Vagina (tissue), 2 donors: Measurements from ENCODE around the gene BDKRB1. TPM values are rescaled to one million over a fixed set of nuclear protein-coding genes. Genes with fewer than 3 reads are reported as not detected.

Experiments used
- DNase-seq, 2 donors: peaks; one replicate each; pipeline ENCODE4 v3.0.0-alpha.2; 2017; ENCODE audit errors: extremely low spot score in 2 of 2
- H3K27ac ChIP-seq: fragments of 200-600 bp; sonication (generic); one replicate; pipeline ENCODE4 v1.5.1; 2019
- H3K27me3 ChIP-seq: fragments of 200-600 bp; sonication (generic); one replicate; pipeline ENCODE4 v1.5.1; 2019
- H3K36me3 ChIP-seq, 2 donors: fragments of 200-600 bp; sonication (generic); one replicate each; pipeline ENCODE4 v1.5.1; 2017 to 2019
- H3K4me1 ChIP-seq: fragments of 200-600 bp; sonication (generic); one replicate; pipeline ENCODE4 v1.5.1; 2019
- H3K4me3 ChIP-seq, 2 donors: fragments of 200-600 bp; sonication (generic); 1 replicate in 1 of 2; 2 replicates in 1 of 2; pipeline ENCODE4 v1.5.1; 2016 to 2019
- H3K9me3 ChIP-seq: fragments of 200-600 bp; sonication (generic); one replicate; pipeline ENCODE4 v1.5.1; 2019
- POLR2A ChIP-seq, 2 donors: fragments of 450-650 bp; IDR thresholded peaks; one replicate each; pipeline ENCODE4 v1.6.1; 2017; ENCODE audit warnings: antibody characterized with exemption in 2 of 2, mild to moderate bottlenecking in 2 of 2, moderate library complexity in 2 of 2
- POLR2AphosphoS5 ChIP-seq, 2 donors: sonication (generic); formaldehyde crosslinking; IDR thresholded peaks; one replicate each; pipeline ENCODE4 v1.9.0; 2017; ENCODE audit warnings: antibody characterized with exemption in 2 of 2, mild to moderate bottlenecking in 2 of 2, low read depth in 1 of 2; ENCODE audit not compliant: insufficient read depth in 1 of 2
- intact Hi-C: fragments of 100-400 bp; cut with DNase I; formaldehyde crosslinking; loops from one replicate; pipeline ENCODE4 v1.15.1; 2023
- total RNA-seq: library from RNA; depleted of rRNA; stranded (reverse); fragments of >200 nt; gene quantifications from one replicate; pipeline ENCODE4 v1.2.3, GENCODE V29; 2016
- TF ChIP-seq, protein P1 (sequence below), 3 experiments: fragments of 450-650 bp in 2 of 3; fragments of 200-600 bp in 1 of 3; sonication (generic) in 1 of 3; IDR thresholded peaks; one replicate each; pipeline ENCODE4 v1.5.1; 2017 to 2019; ENCODE audit warnings: antibody characterized with exemption in 3 of 3, mild to moderate bottlenecking in 2 of 3, moderate library complexity in 2 of 3

The BDKRB1 gene
- total RNA-seq, 1 donor from 2014 or later: 2.5 TPM

DNA sequence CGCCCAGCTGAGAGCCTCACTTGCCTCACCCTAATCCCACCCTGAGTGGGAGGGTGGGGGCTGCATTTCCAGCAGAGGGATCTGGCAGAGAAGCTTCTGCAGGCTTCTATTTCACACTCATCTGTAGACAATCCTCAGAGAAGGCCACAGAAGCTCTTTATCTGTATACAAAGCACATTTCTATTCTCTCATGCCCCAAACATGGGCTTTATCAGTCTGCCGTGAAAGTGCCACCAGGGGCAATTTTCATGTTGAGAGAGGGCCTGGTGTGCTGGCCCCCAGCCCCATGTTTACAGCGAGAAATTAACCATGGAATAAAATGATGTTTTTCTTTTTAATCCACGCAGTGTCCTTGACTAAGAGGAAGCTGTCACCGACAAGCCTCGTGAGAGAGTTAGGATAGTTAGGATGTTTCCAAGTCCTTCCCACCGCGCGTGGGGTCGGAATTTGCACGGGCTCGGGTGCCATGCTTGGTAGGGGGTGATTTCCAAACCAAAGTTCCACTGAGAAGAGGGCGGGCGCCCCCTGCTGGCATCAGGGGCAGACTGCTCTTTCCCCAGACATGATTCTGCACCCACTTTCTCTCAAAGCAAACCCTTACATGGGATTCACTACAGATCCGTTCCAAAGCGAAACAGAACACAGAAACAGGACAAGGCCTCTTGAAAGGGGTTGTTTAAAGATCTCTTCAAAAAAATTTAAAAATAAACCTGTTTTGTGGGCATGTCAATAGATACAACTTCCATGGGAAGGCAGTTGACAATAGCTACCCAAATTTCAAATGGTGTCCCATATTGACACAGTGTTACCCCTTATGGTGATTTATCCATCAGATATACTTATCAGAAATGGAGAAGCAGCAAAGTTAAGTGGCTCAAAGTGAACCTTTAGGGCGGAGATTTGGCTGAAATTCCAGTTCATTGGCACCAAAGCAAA is 19.4 kb downstream of the BDKRB1 start:
- Histone ChIP-seq H3K4me1 (peaks cover 42% of the 10 kb centered on the region), H3K27ac (peak overlapping the region; percentile 68), H3K36me3 (no peaks in the 10 kb centered on the region), H3K9me3 (peaks cover 7% of the 10 kb centered on the region), H3K27me3 (no peaks in the 10 kb centered on the region), H3K4me3 (no peak overlapping the region)
- TF ChIP-seq, protein P1, sequence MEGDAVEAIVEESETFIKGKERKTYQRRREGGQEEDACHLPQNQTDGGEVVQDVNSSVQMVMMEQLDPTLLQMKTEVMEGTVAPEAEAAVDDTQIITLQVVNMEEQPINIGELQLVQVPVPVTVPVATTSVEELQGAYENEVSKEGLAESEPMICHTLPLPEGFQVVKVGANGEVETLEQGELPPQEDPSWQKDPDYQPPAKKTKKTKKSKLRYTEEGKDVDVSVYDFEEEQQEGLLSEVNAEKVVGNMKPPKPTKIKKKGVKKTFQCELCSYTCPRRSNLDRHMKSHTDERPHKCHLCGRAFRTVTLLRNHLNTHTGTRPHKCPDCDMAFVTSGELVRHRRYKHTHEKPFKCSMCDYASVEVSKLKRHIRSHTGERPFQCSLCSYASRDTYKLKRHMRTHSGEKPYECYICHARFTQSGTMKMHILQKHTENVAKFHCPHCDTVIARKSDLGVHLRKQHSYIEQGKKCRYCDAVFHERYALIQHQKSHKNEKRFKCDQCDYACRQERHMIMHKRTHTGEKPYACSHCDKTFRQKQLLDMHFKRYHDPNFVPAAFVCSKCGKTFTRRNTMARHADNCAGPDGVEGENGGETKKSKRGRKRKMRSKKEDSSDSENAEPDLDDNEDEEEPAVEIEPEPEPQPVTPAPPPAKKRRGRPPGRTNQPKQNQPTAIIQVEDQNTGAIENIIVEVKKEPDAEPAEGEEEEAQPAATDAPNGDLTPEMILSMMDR (IDR thresholded peaks at IDR 0.05): peak; percentile 88 to 98 (median 92)
- TF ChIP-seq POLR2AphosphoS5 (IDR thresholded peaks at IDR 0.05; ENCODE audit: insufficient read depth in 1 of 2, low read depth in 1 of 2) (peak; percentile 31 to 48), POLR2A (IDR thresholded peaks at IDR 0.05) (no peak)
- intact Hi-C loops: loop anchor here (2.0 to 10.0 kb wide), 2 partner anchors 175 to 271 kb away; no protein-coding TSS in a partner anchor
- peak in 1 of 2 donors; percentile 87 for DNase-seq

DNA sequence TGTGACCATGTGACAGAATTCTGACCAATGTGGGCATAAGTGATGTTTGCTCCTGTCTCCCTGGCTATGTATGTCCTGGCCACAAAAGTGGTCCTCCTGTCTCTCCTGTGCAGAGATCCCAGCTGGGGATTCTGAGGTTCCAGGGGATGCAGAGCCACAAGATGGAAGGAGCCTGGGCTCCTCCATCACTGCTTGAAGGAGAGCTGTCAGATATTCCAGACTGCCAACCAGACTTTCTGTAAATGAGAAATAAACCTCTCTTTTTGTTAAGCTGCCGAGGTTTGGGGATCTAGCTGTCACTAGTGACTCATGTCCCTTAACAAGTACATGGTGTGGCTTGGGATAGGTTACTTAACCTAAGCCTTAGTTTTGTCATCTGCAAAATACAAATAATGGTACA is 21.9 kb downstream of the BDKRB1 start:
- no peak for DNase-seq
- Histone ChIP-seq H3K9me3 (peaks cover 7% of the 10 kb centered on the region), H3K27ac (no peak overlapping the region), H3K4me3 (no peak overlapping the region), H3K27me3 (no peaks in the 10 kb centered on the region), H3K4me1 (peaks cover 34% of the 10 kb centered on the region), H3K36me3 (no peaks in the 10 kb centered on the region)
- intact Hi-C loops: loop anchor here (10.0 kb wide), 1 partner anchor 273 kb away; no protein-coding TSS in a partner anchor
- TF ChIP-seq POLR2AphosphoS5 (IDR thresholded peaks at IDR 0.05; ENCODE audit: insufficient read depth in 1 of 2, low read depth in 1 of 2) (no peak), POLR2A (IDR thresholded peaks at IDR 0.05) (no peak)
- TF ChIP-seq, protein P1 (IDR thresholded peaks at IDR 0.05): no peak

DNA sequence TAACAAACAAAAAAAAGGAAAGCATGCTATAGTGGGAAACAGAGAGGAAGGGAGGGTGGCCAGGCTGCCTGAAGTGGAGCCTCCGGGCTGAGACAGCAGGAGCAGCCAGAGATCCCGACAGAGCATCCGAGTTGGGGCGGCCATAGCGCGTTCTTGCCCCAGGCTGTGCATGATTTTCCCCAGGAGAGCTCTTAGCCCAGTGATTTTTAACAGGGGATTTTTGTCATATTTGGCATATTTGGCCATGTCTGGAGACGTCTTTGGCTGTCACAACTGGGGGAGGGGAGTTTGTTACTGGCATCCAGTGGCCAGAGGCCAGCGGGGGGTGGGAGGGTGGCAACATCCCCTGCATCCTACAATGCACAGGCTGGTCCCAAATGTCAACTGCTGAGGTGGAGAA is 23.6 kb downstream of the BDKRB1 start:
- H3K4me1 ChIP-seq: peaks cover 27% of the 10 kb centered on the region
- TF ChIP-seq POLR2AphosphoS5 (IDR thresholded peaks at IDR 0.05; ENCODE audit: insufficient read depth in 1 of 2, low read depth in 1 of 2): no peak
- DNase-seq: no peak
- H3K9me3 ChIP-seq: peaks cover 7% of the 10 kb centered on the region
- H3K27ac ChIP-seq: peak overlapping the region; percentile 61
- no peaks in the 10 kb centered on the region for H3K27me3 ChIP-seq
- no peak overlapping the region for H3K4me3 ChIP-seq
- H3K36me3 ChIP-seq: no peaks in the 10 kb centered on the region
- intact Hi-C loops: loop anchor here (10.0 kb wide), 1 partner anchor 275 kb away; no protein-coding TSS in a partner anchor

DNA sequence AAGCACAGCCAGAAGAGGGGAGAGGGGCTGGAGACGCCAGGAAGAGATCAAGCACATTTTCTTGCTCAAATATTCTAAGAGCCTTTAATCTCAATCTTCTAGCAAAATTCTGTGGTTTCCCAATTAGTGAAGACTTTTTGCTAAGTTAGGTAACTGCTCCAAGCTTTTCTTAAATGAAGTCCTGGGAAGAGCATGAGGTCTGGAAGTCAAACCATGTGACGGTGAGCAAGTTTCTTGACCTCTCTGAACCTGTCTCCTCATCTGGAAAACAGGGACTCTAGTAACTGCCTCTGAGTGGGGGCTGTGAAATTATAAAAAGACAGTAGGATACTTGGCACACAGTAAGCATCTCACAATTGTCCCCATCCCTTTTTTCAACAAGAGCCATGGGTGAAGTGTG is 24.1 kb downstream of the BDKRB1 start:
- H3K36me3 ChIP-seq: peaks cover 0 to under 1% of the 10 kb centered on the region in 2 donors
- H3K4me1 ChIP-seq: peaks cover 22% of the 10 kb centered on the region
- no peak overlapping the region for H3K4me3 ChIP-seq
- DNase-seq: no peak
- H3K27me3 ChIP-seq: no peaks in the 10 kb centered on the region
- intact Hi-C loops: no loop called here
- TF ChIP-seq, protein P1 (IDR thresholded peaks at IDR 0.05): no peak
- no peak for TF ChIP-seq POLR2A (IDR thresholded peaks at IDR 0.05)
- TF ChIP-seq POLR2AphosphoS5 (IDR thresholded peaks at IDR 0.05; ENCODE audit: insufficient read depth in 1 of 2, low read depth in 1 of 2): no peak
- H3K9me3 ChIP-seq: peaks cover 7% of the 10 kb centered on the region
- H3K27ac ChIP-seq: peak overlapping the region; percentile 61

DNA sequence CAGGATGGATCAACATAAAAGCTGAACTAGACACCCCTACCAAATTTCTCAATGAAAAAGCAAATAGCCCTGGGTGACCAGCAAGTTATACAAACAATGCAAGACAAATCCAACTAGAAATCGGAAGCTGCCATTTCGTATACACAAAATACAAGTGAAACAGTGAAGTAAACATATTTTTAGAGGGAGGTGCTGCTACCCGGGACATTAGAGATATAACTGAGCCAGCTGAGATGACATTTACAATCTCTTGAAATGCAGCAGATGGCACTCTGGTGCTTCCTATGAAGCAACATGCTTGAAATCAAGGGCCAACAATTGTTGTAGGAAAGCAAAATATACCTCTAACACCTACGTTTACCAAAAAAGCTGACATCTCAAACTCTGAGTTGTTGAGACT is 25.5 kb downstream of the BDKRB1 start:
- Histone ChIP-seq H3K4me1 (peaks cover 15% of the 10 kb centered on the region), H3K27me3 (no peaks in the 10 kb centered on the region), H3K4me3 (no peak overlapping the region), H3K36me3 (peaks cover 0 to 10% of the 10 kb centered on the region in 2 donors), H3K9me3 (peaks cover 7% of the 10 kb centered on the region), H3K27ac (no peak overlapping the region)
- DNase-seq: no peak
- TF ChIP-seq POLR2A (IDR thresholded peaks at IDR 0.05): no peak
- TF ChIP-seq, protein P1 (IDR thresholded peaks at IDR 0.05): no peak
- no peak for TF ChIP-seq POLR2AphosphoS5 (IDR thresholded peaks at IDR 0.05; ENCODE audit: insufficient read depth in 1 of 2, low read depth in 1 of 2)
- intact Hi-C loops: no loop called here
